CD14-positive monocyte (primary cell): ENCODE data around the gene CMTR1. TPM values are rescaled to one million over a fixed set of nuclear protein-coding genes. Genes with fewer than 3 reads are reported as not detected.

ENCODE experiments used
- DNase-seq, 3 donors: peaks; one replicate each; pipeline ENCODE4 v3.0.0-alpha.2; 2011 to 2022
- H2AFZ ChIP-seq: 2 replicates; pipeline ENCODE4 v1.6.0; 2012; ENCODE audit warnings: mild to moderate bottlenecking, low read depth, low read length, inconsistent platforms; ENCODE audit not compliant: insufficient read depth, poor library complexity, severe bottlenecking
- H3K27ac ChIP-seq, 2 donors: 1 replicate in 1 of 2; 2 replicates in 1 of 2; pipeline ENCODE4 v1.5.1; 2012 to 2013; ENCODE audit warnings: low read length in 2 of 2, control low read depth in 1 of 2, inconsistent platforms in 1 of 2, low read depth in 1 of 2, mild to moderate bottlenecking in 1 of 2
- H3K27me3 ChIP-seq, 2 donors: one replicate each; pipeline versions ENCODE4 v1.6.0 to v1.6.1; 2011 to 2013; ENCODE audit warnings: low read length in 2 of 2; ENCODE audit not compliant: control insufficient read depth in 2 of 2, insufficient read depth in 2 of 2
- H3K36me3 ChIP-seq, 2 donors: replicated peaks in 1 of 2; 1 replicate in 1 of 2; 2 replicates in 1 of 2; pipeline versions ENCODE4 v1.5.1 to v1.6.1; 2012 to 2013; ENCODE audit warnings: low read length in 2 of 2, control low read depth in 1 of 2, inconsistent platforms in 1 of 2, mild to moderate bottlenecking in 1 of 2; ENCODE audit not compliant: insufficient read depth in 2 of 2, control insufficient read depth in 1 of 2
- H3K4me1 ChIP-seq, 2 donors: 1 replicate in 1 of 2; 2 replicates in 1 of 2; pipeline versions ENCODE4 v1.5.1 to v1.6.1; 2012 to 2013; ENCODE audit warnings: low read length in 2 of 2, control low read depth in 1 of 2, inconsistent platforms in 1 of 2, mild to moderate bottlenecking in 1 of 2, moderate library complexity in 1 of 2; ENCODE audit not compliant: insufficient read depth in 2 of 2, control insufficient read depth in 1 of 2
- H3K4me2 ChIP-seq: replicated peaks from 2 replicates; pipeline ENCODE3; 2012; ENCODE audit warnings: low read length, moderate library complexity, mild to moderate bottlenecking; ENCODE audit not compliant: poor library complexity, severe bottlenecking; ENCODE audit errors: extremely low read depth
- H3K4me3 ChIP-seq, 3 experiments: fragments of 200-600 bp in 1 of 3; sonication (generic) in 1 of 3; replicated peaks in 1 of 3; 1 replicate in 2 of 3; 2 replicates in 1 of 3; pipeline ENCODE4 v1.5.1; 2011 to 2013; ENCODE audit warnings: low read length in 3 of 3, mild to moderate bottlenecking in 3 of 3, control low read depth in 2 of 3, low read depth in 2 of 3, inconsistent platforms in 1 of 3, moderate library complexity in 1 of 3
- H3K79me2 ChIP-seq: 2 replicates; pipeline ENCODE4 v1.6.0; 2012; ENCODE audit warnings: mild to moderate bottlenecking, control low read depth, inconsistent platforms, low read length, moderate library complexity; ENCODE audit not compliant: insufficient read depth
- H3K9ac ChIP-seq: 2 replicates; pipeline ENCODE4 v1.6.0; 2017; ENCODE audit warnings: low read length, mild to moderate bottlenecking; ENCODE audit not compliant: insufficient read depth, poor library complexity, severe bottlenecking
- H3K9me3 ChIP-seq, 2 donors: replicated peaks in 1 of 2; 1 replicate in 1 of 2; 2 replicates in 1 of 2; pipeline versions ENCODE4 v1.5.1 to v1.6.1; 2012 to 2013; ENCODE audit warnings: low read length in 2 of 2, control low read depth in 1 of 2; ENCODE audit not compliant: control insufficient read depth in 1 of 2, insufficient read depth in 1 of 2
- H4K20me1 ChIP-seq: 2 replicates; pipeline ENCODE4 v1.6.0; 2012; ENCODE audit warnings: mild to moderate bottlenecking, low read length, control low read depth, moderate library complexity; ENCODE audit not compliant: insufficient read depth
- H3K27ac Mint-ChIP-seq, 7 donors: one replicate each; pipeline ENCODE4 v1.8.0; 2020; ENCODE audit warnings: mild to moderate bottlenecking in 7 of 7, mixed read lengths in 7 of 7, moderate library complexity in 6 of 7, inconsistent platforms in 2 of 7
- H3K27me3 Mint-ChIP-seq, 3 donors: one replicate each; pipeline ENCODE4 v1.8.0; 2021 to 2022; ENCODE audit warnings: low read depth in 3 of 3, mild to moderate bottlenecking in 3 of 3, mixed read lengths in 3 of 3, moderate library complexity in 3 of 3, inconsistent platforms in 1 of 3
- H3K36me3 Mint-ChIP-seq, 2 donors: one replicate each; pipeline ENCODE4 v1.8.0; 2020; ENCODE audit warnings: mixed read lengths in 2 of 2, inconsistent platforms in 1 of 2, mild to moderate bottlenecking in 1 of 2
- H3K4me1 Mint-ChIP-seq: one replicate; pipeline ENCODE4 v1.8.0; 2020; ENCODE audit warnings: mild to moderate bottlenecking, mixed read lengths
- H3K4me3 Mint-ChIP-seq, 2 donors: one replicate each; pipeline ENCODE4 v1.8.0; 2020; ENCODE audit warnings: mild to moderate bottlenecking in 2 of 2, mixed read lengths in 2 of 2, moderate library complexity in 1 of 2
- H3K9me3 Mint-ChIP-seq, 7 donors: one replicate each; pipeline ENCODE4 v1.8.0; 2020 to 2022; ENCODE audit warnings: mixed read lengths in 7 of 7, mild to moderate bottlenecking in 6 of 7, moderate library complexity in 6 of 7, inconsistent platforms in 2 of 7
- CTCF ChIP-seq: fragments of 200-600 bp; IDR thresholded peaks from one replicate; pipeline ENCODE4 v1.8.0; 2022; ENCODE audit warnings: antibody characterized with exemption, mild to moderate bottlenecking
- WGBS: methylation state at CpG from one replicate; pipeline ENCODE4 v1.1.5; 2013; ENCODE audit warnings: missing lambda C conversion rate; ENCODE audit not compliant: insufficient coverage; 5-methylcytosine and 5-hydroxymethylcytosine counted together
- intact Hi-C, 2 donors: fragments of 100-400 bp; cut with micrococcal nuclease; formaldehyde crosslinking; loops; one replicate each; pipeline versions ENCODE4 v1.15.0 to v1.15.1; 2023
- polyA plus RNA-seq, 3 donors: library from polyadenylated mRNA; depleted of rRNA in 1 of 3; unstranded in 2 of 3; stranded (reverse) in 1 of 3; fragments of 300-500 nt in 2 of 3; fragments of >200 nt in 1 of 3; fragmentation: Illumina TruSeq in 2 of 3; gene quantifications; 1 replicate in 2 of 3; 2 replicates in 1 of 3; pipeline ENCODE4 v1.2.3, GENCODE V29; 2012 to 2021

Gene CMTR1
- polyA plus RNA-seq, 3 donors, result 12.0 to 32.3 (median 15.3) TPM

- intact Hi-C loops, result loop anchor here (5.0 kb wide), 2 partner anchors 208 to 1008 kb away; no protein-coding TSS in a partner anchor
- no peak overlapping the region for H3K27ac ChIP-seq
- H3K4me2 ChIP-seq, result no peak overlapping the region
- Mint-ChIP-seq H3K4me1 (no peaks in the 10 kb centered on the region), H3K27me3 (peaks cover 0 to 4% (median 0%) of the 10 kb centered on the region in 3 donors), H3K4me3 (no peak overlapping the region), H3K9me3 (no peaks in the 10 kb centered on the region), H3K27ac (no peak overlapping the region), H3K36me3 (peaks cover 50 to 58% of the 10 kb centered on the region in 2 donors)
- H3K36me3 ChIP-seq, result peaks cover 35 to 53% of the 10 kb centered on the region in 2 donors
- H4K20me1 ChIP-seq, result no peaks in the 10 kb centered on the region
- H3K79me2 ChIP-seq, result no peaks in the 10 kb centered on the region
- TF ChIP-seq CTCF, result no peak
- no peaks in the 10 kb centered on the region for H3K9me3 ChIP-seq
- 95% methylated on average over 4 of the region's 7 CpGs for WGBS
- no peak overlapping the region for H3K9ac ChIP-seq
- no peak overlapping the region for H2AFZ ChIP-seq
- DNase-seq, result no peak
- no peak overlapping the region for H3K4me3 ChIP-seq
- no peaks in the 10 kb centered on the region for H3K4me1 ChIP-seq
- H3K27me3 ChIP-seq, result no peaks in the 10 kb centered on the region
Measured at GRCh38 chr6:37484786-37485170, 51.8 kb downstream of the CMTR1 start.

DNA sequence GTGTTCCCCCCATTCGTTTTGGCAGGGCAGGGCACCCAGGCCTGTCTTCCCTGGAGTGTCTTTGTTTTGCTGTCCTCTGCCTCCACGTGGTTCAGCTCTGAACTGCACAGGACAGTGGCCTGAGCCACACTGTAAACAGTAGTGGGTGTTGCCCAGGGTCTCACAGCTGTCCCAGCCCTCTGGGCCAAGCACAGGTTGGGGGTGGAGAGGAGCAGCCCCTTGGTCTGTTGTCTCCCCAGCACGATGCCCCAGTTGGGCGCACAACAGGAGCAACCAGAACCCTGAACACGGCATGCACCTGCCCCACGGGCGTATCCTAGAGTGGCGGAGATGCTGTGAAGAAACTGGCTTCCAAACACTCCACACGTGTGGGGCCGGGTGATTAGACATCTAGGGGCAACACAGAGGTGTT is 52.3 kb downstream of the CMTR1 start:
- Histone ChIP-seq H3K27ac (no peak overlapping the region), H2AFZ (no peak overlapping the region), H3K4me2 (no peak overlapping the region), H3K36me3 (peaks cover 30 to 48% of the 10 kb centered on the region in 2 donors), H3K9me3 (no peaks in the 10 kb centered on the region), H3K4me1 (no peaks in the 10 kb centered on the region), H3K27me3 (no peaks in the 10 kb centered on the region), H3K79me2 (no peaks in the 10 kb centered on the region), H3K4me3 (no peak overlapping the region), H3K9ac (no peak overlapping the region), H4K20me1 (no peaks in the 10 kb centered on the region)
- H3K9me3 Mint-ChIP-seq, result no peaks in the 10 kb centered on the region
- peaks cover 46 to 53% of the 10 kb centered on the region in 2 donors for H3K36me3 Mint-ChIP-seq
- no peak overlapping the region for H3K27ac Mint-ChIP-seq
- H3K27me3 Mint-ChIP-seq, result peaks cover 0 to 4% (median 0%) of the 10 kb centered on the region in 3 donors
- TF ChIP-seq CTCF, result no peak
- H3K4me3 Mint-ChIP-seq, result no peak overlapping the region
- no peak for DNase-seq
- intact Hi-C loops, result loop anchor here (5.0 kb wide), 2 partner anchors 207 to 1007 kb away; no protein-coding TSS in a partner anchor
- H3K4me1 Mint-ChIP-seq, result no peaks in the 10 kb centered on the region
- 94% methylated on average over 6 of the region's 10 CpGs for WGBS
